Spleen (tissue), 11 donors: ENCODE measurements around the gene ALK. TPM values are rescaled to one million over a fixed set of nuclear protein-coding genes. Genes with fewer than 3 reads are reported as not detected.

ENCODE experiments used
- DNase-seq: peaks from one replicate; pipeline ENCODE4 v3.0.0-alpha.2; 2020
- H3K27ac ChIP-seq, 8 donors: fragments of 200-600 bp; sonication (generic) in 7 of 8; 1 replicate in 4 of 8; 2 replicates in 4 of 8; pipeline versions ENCODE4 v1.5.0 to v1.8.0; 2016 to 2021; ENCODE audit warnings: inconsistent platforms in 4 of 8, mild to moderate bottlenecking in 4 of 8, moderate library complexity in 1 of 8
- H3K27me3 ChIP-seq, 7 donors: fragments of 200-600 bp; sonication (generic) in 6 of 7; replicated peaks in 1 of 7; 1 replicate in 4 of 7; 2 replicates in 3 of 7; pipeline versions ENCODE4 v1.5.0 to v1.8.0; 2016 to 2021; ENCODE audit warnings: inconsistent platforms in 3 of 7, mild to moderate bottlenecking in 1 of 7
- H3K36me3 ChIP-seq, 6 donors: fragments of 200-600 bp; sonication (generic) in 5 of 6; 1 replicate in 4 of 6; 2 replicates in 2 of 6; pipeline versions ENCODE4 v1.5.0 to v1.8.0; 2016 to 2021; ENCODE audit warnings: inconsistent platforms in 2 of 6
- H3K4me1 ChIP-seq, 6 donors: fragments of 200-600 bp; sonication (generic) in 5 of 6; 1 replicate in 3 of 6; 2 replicates in 3 of 6; pipeline versions ENCODE4 v1.5.0 to v1.8.0; 2016 to 2021; ENCODE audit warnings: inconsistent platforms in 3 of 6
- H3K4me3 ChIP-seq, 8 donors: fragments of 200-600 bp; sonication (generic) in 7 of 8; 1 replicate in 4 of 8; 2 replicates in 4 of 8; pipeline versions ENCODE4 v1.5.0 to v1.8.0; 2016 to 2021; ENCODE audit warnings: inconsistent platforms in 4 of 8, mild to moderate bottlenecking in 4 of 8, moderate library complexity in 2 of 8
- H3K9me3 ChIP-seq, 8 donors: fragments of 200-600 bp; sonication (generic) in 7 of 8; 1 replicate in 4 of 8; 2 replicates in 4 of 8; pipeline versions ENCODE4 v1.5.0 to v1.8.0; 2016 to 2021; ENCODE audit warnings: inconsistent platforms in 4 of 8
- POLR2A ChIP-seq, 3 donors: fragments of 450-650 bp; IDR thresholded peaks; one replicate each; pipeline ENCODE4 v1.5.1; 2017; ENCODE audit warnings: antibody characterized with exemption in 3 of 3, mild to moderate bottlenecking in 1 of 3
- POLR2AphosphoS5 ChIP-seq, 3 donors: sonication (generic); formaldehyde crosslinking; IDR thresholded peaks; one replicate each; pipeline ENCODE4 v1.5.1; 2017; ENCODE audit warnings: antibody characterized with exemption in 3 of 3
- WGBS, 5 donors: extraction: QIAGEN DNeasy Blood & Tissue Kit in 3 of 5; methylation state at CpG; one replicate each; pipeline versions ENCODE4 v1.1.5 to v1.1.7; 2013 to 2018; 5-methylcytosine and 5-hydroxymethylcytosine counted together
- intact Hi-C: fragments of 100-400 bp; cut with DNase I; formaldehyde crosslinking; loops from one replicate; pipeline ENCODE4 v1.15.0; 2023; ENCODE audit warnings: low total_unique reads
- polyA plus RNA-seq, 3 donors: library from polyadenylated mRNA; stranded (reverse); fragments of 200-250 nt; gene quantifications; one replicate each; pipeline ENCODE4 v1.2.1, GENCODE V29; 2013
- total RNA-seq, 7 donors: library from RNA; depleted of rRNA in 3 of 7; stranded (reverse); fragments of >200 nt in 3 of 7; fragmentation: NEBNext Ultra II Directional in 4 of 7; extraction: Animal tissue kit (Norgen Biotek cat#: 25700) in 4 of 7; gene quantifications; one replicate each; pipeline versions ENCODE4 v1.1.0 to v1.2.1, GENCODE V29; 2016 to 2021
- TF ChIP-seq, protein P1 (sequence below), 11 experiments: fragments of 200-600 bp in 7 of 11; fragments of 450-650 bp in 4 of 11; sonication (generic) in 4 of 11; IDR thresholded peaks in 8 of 11; conservative IDR thresholded peaks in 3 of 11; 1 replicate in 7 of 11; 2 replicates in 4 of 11; pipeline versions ENCODE4 v1.4.0 to v1.8.0; 2016 to 2021; ENCODE audit warnings: antibody characterized with exemption in 11 of 11, inconsistent platforms in 4 of 11, mild to moderate bottlenecking in 1 of 11
- donor health status: healthy with polysubstance abuse.
- donor health status: DM: no; HTN: no; CAD: no; lungs with moderate emphysema.
- donor health status: DM: no; HTN: no; CAD: no.
- donor health status: Bipolar disorder and iron deficiency.
- donor health status: healthy.
- donor health status: DM: no; HTN: no; CAD: no.
- donor health status: DM: yes; HTN: yes; CAD: no.

The ALK gene
- total and polyA plus RNA-seq, 10 donors, result 0.03 to 0.28 (median 0.06) TPM; not detected in 7

DNA sequence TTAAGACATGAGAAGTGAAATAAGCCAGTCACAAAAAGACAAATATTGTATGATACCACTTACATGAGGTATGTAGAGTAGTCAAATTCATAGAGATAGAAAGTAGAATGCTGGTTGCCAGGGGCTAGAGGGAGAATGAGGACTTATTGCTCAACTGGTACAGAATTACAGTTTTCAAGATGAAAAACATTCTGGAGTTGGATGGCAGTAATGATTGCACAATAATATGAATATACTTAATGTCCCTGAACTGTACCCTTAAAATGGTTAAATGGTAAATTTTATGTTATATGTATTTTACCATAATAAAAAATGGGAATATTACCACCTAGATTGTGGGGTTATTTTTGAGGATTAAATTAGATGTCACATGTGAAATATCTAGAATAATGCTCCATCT is 465.0 kb downstream of the ALK start:
- Histone ChIP-seq H3K27ac (no peak overlapping the region), H3K36me3 (no peaks in the 10 kb centered on the region), H3K4me1 (no peaks in the 10 kb centered on the region), H3K4me3 (no peak overlapping the region), H3K9me3 (no peaks in the 10 kb centered on the region), H3K27me3 (no peaks in the 10 kb centered on the region)
- DNase-seq, result no peak
- no peak for TF ChIP-seq POLR2AphosphoS5 (IDR thresholded peaks at IDR 0.05)
- TF ChIP-seq, protein P1, sequence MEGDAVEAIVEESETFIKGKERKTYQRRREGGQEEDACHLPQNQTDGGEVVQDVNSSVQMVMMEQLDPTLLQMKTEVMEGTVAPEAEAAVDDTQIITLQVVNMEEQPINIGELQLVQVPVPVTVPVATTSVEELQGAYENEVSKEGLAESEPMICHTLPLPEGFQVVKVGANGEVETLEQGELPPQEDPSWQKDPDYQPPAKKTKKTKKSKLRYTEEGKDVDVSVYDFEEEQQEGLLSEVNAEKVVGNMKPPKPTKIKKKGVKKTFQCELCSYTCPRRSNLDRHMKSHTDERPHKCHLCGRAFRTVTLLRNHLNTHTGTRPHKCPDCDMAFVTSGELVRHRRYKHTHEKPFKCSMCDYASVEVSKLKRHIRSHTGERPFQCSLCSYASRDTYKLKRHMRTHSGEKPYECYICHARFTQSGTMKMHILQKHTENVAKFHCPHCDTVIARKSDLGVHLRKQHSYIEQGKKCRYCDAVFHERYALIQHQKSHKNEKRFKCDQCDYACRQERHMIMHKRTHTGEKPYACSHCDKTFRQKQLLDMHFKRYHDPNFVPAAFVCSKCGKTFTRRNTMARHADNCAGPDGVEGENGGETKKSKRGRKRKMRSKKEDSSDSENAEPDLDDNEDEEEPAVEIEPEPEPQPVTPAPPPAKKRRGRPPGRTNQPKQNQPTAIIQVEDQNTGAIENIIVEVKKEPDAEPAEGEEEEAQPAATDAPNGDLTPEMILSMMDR (IDR thresholded peaks at IDR 0.05 in 8 of 11, conservative IDR thresholded peaks at IDR 0.05 in 3 of 11), result no peak
- TF ChIP-seq POLR2A (IDR thresholded peaks at IDR 0.05), result no peak
- intact Hi-C loops, result no loop called here

DNA sequence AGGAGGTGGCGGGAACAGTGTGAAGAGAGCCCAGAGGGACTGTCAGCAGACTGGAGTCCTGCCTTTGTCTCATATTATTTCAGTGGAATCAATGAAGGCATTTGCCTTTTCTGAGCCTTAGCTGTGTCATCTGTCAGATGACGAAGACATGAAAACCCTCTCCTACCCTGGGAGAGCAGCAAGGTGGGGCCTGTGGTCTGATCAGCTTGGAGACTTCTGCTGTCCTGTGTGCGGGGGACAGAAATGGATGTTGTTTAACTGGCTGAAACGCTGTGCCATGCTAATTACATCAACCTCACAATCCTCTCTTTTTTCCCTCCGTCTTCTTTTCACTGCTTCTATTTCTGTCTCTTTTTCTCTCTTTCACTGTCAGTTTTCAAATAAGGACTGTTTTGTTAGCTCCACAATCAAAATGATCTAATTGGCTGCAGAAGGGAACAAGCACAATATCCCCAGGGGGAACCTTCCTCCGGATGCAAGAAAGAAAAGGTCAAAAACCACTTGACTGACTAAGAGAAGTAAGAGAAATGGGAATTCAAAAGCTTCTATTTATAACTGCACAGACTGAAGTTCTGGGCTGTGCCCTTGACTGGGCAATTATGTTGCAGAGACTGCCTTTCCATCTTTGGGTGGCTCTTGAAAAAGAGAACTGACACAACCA is 466.1 kb downstream of the ALK start:
- Histone ChIP-seq H3K27me3 (no peaks in the 10 kb centered on the region), H3K4me1 (no peaks in the 10 kb centered on the region), H3K36me3 (no peaks in the 10 kb centered on the region), H3K4me3 (no peak overlapping the region), H3K9me3 (no peaks in the 10 kb centered on the region), H3K27ac (no peak overlapping the region)
- intact Hi-C loops, result no loop called here
- no peak for TF ChIP-seq POLR2A (IDR thresholded peaks at IDR 0.05)
- TF ChIP-seq POLR2AphosphoS5 (IDR thresholded peaks at IDR 0.05), result no peak
- TF ChIP-seq, protein P1 (IDR thresholded peaks at IDR 0.05 in 8 of 11, conservative IDR thresholded peaks at IDR 0.05 in 3 of 11), result no peak
- 40 to 54% (median 47%) methylated on average over 6 of the region's 6 CpGs for WGBS, 5 donors
- DNase-seq, result no peak

DNA sequence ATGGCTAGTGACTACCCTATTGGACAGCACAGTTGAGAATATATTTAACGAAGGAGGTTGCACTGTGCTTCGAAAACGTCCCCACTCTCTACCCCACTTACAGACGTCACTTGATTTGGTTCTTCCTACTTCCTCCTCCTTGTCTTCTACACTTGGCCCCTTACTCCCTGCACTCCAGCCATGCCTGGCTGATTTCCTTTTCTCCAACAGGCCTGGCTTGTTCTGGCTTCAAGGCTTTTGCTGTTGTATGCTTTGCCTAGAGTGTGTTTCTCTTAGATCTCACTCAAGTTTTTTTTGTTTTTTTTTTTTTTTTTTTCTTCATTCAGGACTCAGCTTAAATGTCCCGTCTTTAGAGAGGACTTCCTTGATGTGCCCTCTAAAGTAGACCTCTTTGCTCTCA is 469.4 kb downstream of the ALK start:
- DNase-seq, result no peak
- no peak for TF ChIP-seq POLR2A (IDR thresholded peaks at IDR 0.05)
- TF ChIP-seq, protein P1 (IDR thresholded peaks at IDR 0.05 in 8 of 11, conservative IDR thresholded peaks at IDR 0.05 in 3 of 11), result no peak
- TF ChIP-seq POLR2AphosphoS5 (IDR thresholded peaks at IDR 0.05), result no peak
- no peaks in the 10 kb centered on the region for H3K4me1 ChIP-seq
- no peak overlapping the region for H3K4me3 ChIP-seq
- 70 to 80% (median 75%) methylated on average over 5 of the region's 5 CpGs for WGBS, 5 donors
- intact Hi-C loops, result no loop called here
- H3K9me3 ChIP-seq, result no peaks in the 10 kb centered on the region
- H3K36me3 ChIP-seq, result no peaks in the 10 kb centered on the region
- peaks cover 0 to 9% (median 0%) of the 10 kb centered on the region in 7 donors for H3K27me3 ChIP-seq
- H3K27ac ChIP-seq, result no peak overlapping the region

DNA sequence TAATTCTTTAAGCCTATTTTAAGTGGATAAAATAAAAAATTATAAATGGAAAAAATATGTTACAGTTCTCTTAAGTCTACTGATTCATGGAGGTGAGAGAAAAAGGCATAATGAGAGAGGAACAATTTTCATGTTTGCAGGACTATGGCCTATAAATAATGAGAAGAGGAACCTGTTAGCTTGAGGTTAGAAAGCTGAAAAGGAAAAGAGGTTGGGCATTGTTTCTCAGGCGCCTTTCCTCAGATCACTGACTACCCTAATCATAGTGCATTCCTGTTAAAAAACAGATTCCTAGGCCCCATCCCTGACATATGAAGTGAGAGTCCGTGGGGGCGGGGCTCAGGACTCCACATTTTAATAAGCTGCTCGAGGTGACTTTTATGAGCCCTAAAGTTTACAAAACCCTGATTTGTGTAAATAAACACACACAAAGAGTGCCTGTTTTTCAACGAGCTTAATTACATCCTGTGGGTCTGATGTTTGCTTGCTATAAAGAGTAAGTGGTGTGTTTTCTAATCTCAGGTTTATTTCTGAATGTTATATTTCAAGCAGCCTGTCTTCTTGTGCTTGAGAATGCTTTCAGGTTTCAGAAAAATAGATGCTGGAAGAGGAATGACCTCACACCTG is 470.7 kb downstream of the ALK start:
- WGBS, 5 donors, result 11 to 30% (median 23%) methylated on average over 5 of the region's 5 CpGs

More for the DNA sequence above, 470.7 kb downstream of the ALK start:
- DNase-seq, result no peak
- intact Hi-C loops, result no loop called here
- TF ChIP-seq POLR2AphosphoS5 (IDR thresholded peaks at IDR 0.05) (no peak), POLR2A (IDR thresholded peaks at IDR 0.05) (no peak)
- TF ChIP-seq, protein P1 (IDR thresholded peaks at IDR 0.05 in 8 of 11, conservative IDR thresholded peaks at IDR 0.05 in 3 of 11), result no peak
- Histone ChIP-seq H3K9me3 (no peaks in the 10 kb centered on the region), H3K27me3 (peaks cover 0 to 9% (median 0%) of the 10 kb centered on the region in 7 donors), H3K4me1 (no peaks in the 10 kb centered on the region), H3K36me3 (no peaks in the 10 kb centered on the region), H3K27ac (no peak overlapping the region), H3K4me3 (no peak overlapping the region)
